CD4-positive, alpha-beta T cell treated with Interleukin-10 for 1 hour (primary cell): Measurements from ENCODE around the gene ATXN1.
"Not testable (repeated sequence)": the region's sequence is repeated elsewhere in the genome, so short reads cannot be mapped to it uniquely, and the experiment has no call there.

Source experiments
- DNase-seq: peaks from one replicate; pipeline ENCODE4 v3.0.0-alpha.2; 2020

Gene ATXN1

GRCh38 chr6:16286151-16286522 lies 475.1 kb downstream of the ATXN1 start:
- DNase-seq, result peak; percentile 10

- DNase-seq, result no peak
Observed at GRCh38 chr6:16285467-16286150, 475.7 kb downstream of the ATXN1 start.

- no peak for DNase-seq
Observed at GRCh38 chr6:16284472-16284871, 476.8 kb downstream of the ATXN1 start.

- DNase-seq, result no peak
Observed at GRCh38 chr6:16282370-16282769, 478.9 kb downstream of the ATXN1 start.

- no peak for DNase-seq
Observed at GRCh38 chr6:16279243-16279642, 482.0 kb downstream of the ATXN1 start.

- DNase-seq, result no peak
Observed at GRCh38 chr6:16278750-16279149, 482.5 kb downstream of the ATXN1 start.

GRCh38 chr6:16278048-16278724 lies 483.1 kb downstream of the ATXN1 start:
- no peak for DNase-seq

GRCh38 chr6:16277101-16277981 lies 483.9 kb downstream of the ATXN1 start:
- DNase-seq, result no peak

- no peak for DNase-seq
Observed at GRCh38 chr6:16274885-16275589, 486.2 kb downstream of the ATXN1 start.

GRCh38 chr6:16274483-16274882 lies 486.8 kb downstream of the ATXN1 start:
- no peak for DNase-seq

GRCh38 chr6:16273256-16273655 lies 488.0 kb downstream of the ATXN1 start:
- no peak for DNase-seq

GRCh38 chr6:16272201-16272600 lies 489.1 kb downstream of the ATXN1 start:
- no peak for DNase-seq

GRCh38 chr6:16271428-16271827 lies 489.8 kb downstream of the ATXN1 start:
- no peak for DNase-seq

- no peak for DNase-seq
Observed at GRCh38 chr6:16270178-16270794, 491.0 kb downstream of the ATXN1 start.

- not testable (repeated sequence) for DNase-seq
Observed at GRCh38 chr6:16269442-16270070, 491.7 kb downstream of the ATXN1 start.

GRCh38 chr6:16267428-16268263 lies 493.6 kb downstream of the ATXN1 start:
- no peak for DNase-seq

GRCh38 chr6:16265351-16266341 lies 495.6 kb downstream of the ATXN1 start:
- no peak for DNase-seq

GRCh38 chr6:16264785-16265184 lies 496.5 kb downstream of the ATXN1 start:
- no peak for DNase-seq

- not testable (repeated sequence) for DNase-seq
Observed at GRCh38 chr6:16263464-16264099, 497.7 kb downstream of the ATXN1 start.
